NCI-H1694 (cell line): ENCODE results near the gene RNF26.

Source experiments
- DNase-seq: peaks from one replicate; lab custom pipeline; 2025; lab: John Stamatoyannopoulos, UW

Gene RNF26

GRCh38 chr11:119336744-119337469 lies 2.6 kb downstream of the RNF26 start:
- no peak for DNase-seq

GRCh38 chr11:119337581-119338317 lies 3.4 kb downstream of the RNF26 start:
- no peak for DNase-seq

GRCh38 chr11:119338318-119338890 lies 4.1 kb downstream of the RNF26 start:
- DNase-seq: no peak

GRCh38 chr11:119338965-119339588 lies 4.8 kb downstream of the RNF26 start:
- no peak for DNase-seq

- DNase-seq: no peak
These were observed 5.4 kb downstream of the RNF26 start for GRCh38 chr11:119339589-119340334.

GRCh38 chr11:119340335-119341221 lies 6.3 kb downstream of the RNF26 start, which contains the start of gene C1QTNF5:
C1QTNF5 (minus strand) TSS chr11:119340883; CDS start chr11:119340397, 486 bp downstream.
- no peak for DNase-seq

- DNase-seq: no peak
These were observed 7.1 kb downstream of the RNF26 start for GRCh38 chr11:119341222-119342022.

- DNase-seq: no peak
These were observed 7.6 kb downstream of the RNF26 start for GRCh38 chr11:119342023-119342300.

GRCh38 chr11:119342362-119343130 lies 8.2 kb downstream of the RNF26 start:
- no peak for DNase-seq

- no peak for DNase-seq
These were observed 9.4 kb downstream of the RNF26 start for GRCh38 chr11:119343726-119344125.

GRCh38 chr11:119344291-119345010 lies 10.1 kb downstream of the RNF26 start:
- DNase-seq: no peak

GRCh38 chr11:119345685-119346084 lies 11.4 kb downstream of the RNF26 start:
- no peak for DNase-seq

GRCh38 chr11:119346605-119347004 lies 12.3 kb downstream of the RNF26 start, which contains the start of gene MFRP:
MFRP (minus strand) TSS chr11:119346705; CDS start chr11:119346513, 192 bp downstream.
- no peak for DNase-seq

- no peak for DNase-seq
These were observed 12.9 kb downstream of the RNF26 start for GRCh38 chr11:119347242-119347641.

GRCh38 chr11:119347940-119348605 lies 13.7 kb downstream of the RNF26 start:
- DNase-seq: no peak

- no peak for DNase-seq
These were observed 16.0 kb downstream of the RNF26 start for GRCh38 chr11:119350302-119350701.

GRCh38 chr11:119351232-119351631 lies 16.9 kb downstream of the RNF26 start:
- DNase-seq: no peak

GRCh38 chr11:119352857-119353260 lies 18.5 kb downstream of the RNF26 start:
- peak; percentile 39 for DNase-seq
